Stomach (tissue), 9 donors: ENCODE measurements around the gene RILP. TPM values are rescaled to one million over a fixed set of nuclear protein-coding genes. Genes with fewer than 3 reads are reported as not detected.
A peak's percentile ranks its signal among the peaks of the same experiment; 100 is the strongest.
"Not testable (repeated sequence)": the region's sequence is repeated elsewhere in the genome, so short reads cannot be mapped to it uniquely, and the experiment has no call there.

Source experiments
- DNase-seq, 2 donors: peaks; one replicate each; pipeline versions ENCODE4 v3.0.0 to v3.0.0-alpha.2; 2013 to 2019
- H3K27ac ChIP-seq, 5 donors: fragments of 200-600 bp in 4 of 5; sonication (generic) in 4 of 5; one replicate each; pipeline ENCODE4 v1.5.1; 2013 to 2019; ENCODE audit warnings: mild to moderate bottlenecking in 1 of 5, moderate library complexity in 1 of 5
- H3K27me3 ChIP-seq, 3 donors: fragments of 200-600 bp; sonication (generic); one replicate each; pipeline ENCODE4 v1.5.1; 2017 to 2019; ENCODE audit warnings: mixed run types in 1 of 3
- H3K36me3 ChIP-seq, 4 donors: fragments of 200-600 bp; sonication (generic); 1 replicate in 3 of 4; 2 replicates in 1 of 4; pipeline ENCODE4 v1.5.1; 2016 to 2019
- H3K4me1 ChIP-seq, 4 donors: fragments of 200-600 bp; sonication (generic); one replicate each; pipeline ENCODE4 v1.5.1; 2016 to 2019
- H3K4me3 ChIP-seq, 4 donors: fragments of 200-600 bp; sonication (generic) in 3 of 4; one replicate each; pipeline ENCODE4 v1.5.1; 2016 to 2019; ENCODE audit warnings: mild to moderate bottlenecking in 1 of 4
- H3K9me3 ChIP-seq, 4 donors: fragments of 200-600 bp; sonication (generic); one replicate each; pipeline ENCODE4 v1.5.1; 2016 to 2019
- CTCF ChIP-seq, 7 experiments: fragments of 450-650 bp in 4 of 7; fragments of 200-600 bp in 3 of 7; sonication (generic) in 3 of 7; IDR thresholded peaks; one replicate each; pipeline ENCODE4 v1.5.1; 2016 to 2019; ENCODE audit warnings: antibody characterized with exemption in 7 of 7, control low read depth in 2 of 7, mild to moderate bottlenecking in 1 of 7
- EP300 ChIP-seq: sonication (generic); formaldehyde crosslinking; IDR thresholded peaks from one replicate; pipeline ENCODE4 v1.6.1; 2017; ENCODE audit warnings: antibody characterized with exemption
- POLR2A ChIP-seq, 4 donors: fragments of 450-650 bp; IDR thresholded peaks; one replicate each; pipeline ENCODE4 v1.6.1; 2016; ENCODE audit warnings: antibody characterized with exemption in 4 of 4, control low read depth in 2 of 4, mild to moderate bottlenecking in 1 of 4, moderate library complexity in 1 of 4
- POLR2AphosphoS5 ChIP-seq, 3 donors: sonication (generic); formaldehyde crosslinking; IDR thresholded peaks; one replicate each; pipeline ENCODE4 v1.6.1; 2016; ENCODE audit warnings: antibody characterized with exemption in 3 of 3
- WGBS, 5 donors: extraction: QIAGEN DNeasy Blood & Tissue Kit in 3 of 5; methylation state at CpG; one replicate each; pipeline versions ENCODE4 v1.1.5 to v1.1.7; 2013 to 2018; 5-methylcytosine and 5-hydroxymethylcytosine counted together
- intact Hi-C: fragments of 100-400 bp; cut with DNase I; formaldehyde crosslinking; loops from one replicate; pipeline ENCODE4 v1.15.1; 2023; ENCODE audit warnings: low total_unique reads
- polyA plus RNA-seq, 3 donors: library from polyadenylated mRNA; stranded (reverse); fragments of 200-250 nt; gene quantifications; one replicate each; pipeline ENCODE4 v1.2.3, GENCODE V29; 2013
- total RNA-seq, 5 donors: library from RNA; depleted of rRNA; stranded (reverse); fragments of >200 nt; gene quantifications; one replicate each; pipeline versions ENCODE4 v1.1.0 to v1.2.3, GENCODE V29; 2014 to 2016
- donor health status: healthy with polysubstance abuse.
- donor health status: Bipolar disorder and iron deficiency.
- donor health status: healthy.

The RILP gene
- total and polyA plus RNA-seq, 8 donors: 8.6 to 284 (median 25.8) TPM

DNA sequence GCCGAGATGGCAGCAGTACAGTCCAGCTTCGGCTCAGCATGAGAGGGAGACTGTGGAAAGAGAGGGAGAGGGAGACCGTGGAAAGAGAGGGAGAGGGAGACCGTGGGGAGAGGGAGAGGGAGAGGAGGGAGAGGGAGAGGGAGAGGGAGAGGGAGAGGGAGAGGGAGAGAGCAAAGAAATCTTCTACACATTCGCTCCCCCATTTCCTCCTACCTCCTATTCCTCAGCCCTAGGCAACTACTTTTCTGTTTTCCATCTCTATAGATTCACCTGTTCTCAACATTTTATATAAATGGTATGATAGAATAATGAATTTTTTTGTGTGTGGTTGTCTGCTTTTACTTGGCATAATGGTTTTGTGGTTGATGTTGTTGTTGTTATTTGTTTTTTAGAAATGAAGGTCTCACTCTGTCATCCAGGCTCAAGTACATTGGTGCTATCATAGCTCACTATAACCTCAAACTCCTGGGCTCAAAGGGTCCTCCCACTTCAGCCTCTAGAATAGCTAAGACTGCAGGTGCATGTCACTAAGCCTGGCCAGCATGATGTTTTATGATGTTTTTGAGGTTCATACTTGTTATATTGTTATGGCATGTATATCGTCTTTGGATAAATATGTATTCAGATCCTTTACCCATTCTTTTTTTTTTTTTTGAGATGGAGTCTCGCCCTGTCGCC lies 41.0 kb upstream of the RILP start:
- Histone ChIP-seq H3K9me3 (no peaks in the 10 kb centered on the region), H3K27me3 (no peaks in the 10 kb centered on the region), H3K4me3 (no peak overlapping the region), H3K4me1 (no peaks in the 10 kb centered on the region), H3K36me3 (no peaks in the 10 kb centered on the region), H3K27ac (no peak overlapping the region)
- 76 to 93% (median 92%) methylated on average over 4 to 7 of the region's 8 CpGs for WGBS, 5 donors
- TF ChIP-seq EP300: no peak
- TF ChIP-seq POLR2AphosphoS5 (IDR thresholded peaks at IDR 0.05): no peak
- no peak for TF ChIP-seq POLR2A (IDR thresholded peaks at IDR 0.05)
- TF ChIP-seq CTCF (IDR thresholded peaks at IDR 0.05): no peak
- DNase-seq: no peak
- intact Hi-C loops: no loop called here

GRCh38 chr17:1688405-1688804 lies 38.7 kb upstream of the RILP start:
- H3K27ac ChIP-seq, intact Hi-C loops, H3K27me3 ChIP-seq, H3K9me3 ChIP-seq, H3K4me3 ChIP-seq, DNase-seq, H3K36me3 ChIP-seq: not testable (repeated sequence)
- peaks cover 6 to 13% (median 9%) of the 10 kb centered on the region in 4 donors for H3K4me1 ChIP-seq
- WGBS, 5 donors: 71 to 83% (median 77%) methylated on average over 6 of the region's 6 CpGs

GRCh38 chr17:1686086-1686485 lies 36.4 kb upstream of the RILP start:
- Histone ChIP-seq H3K27ac (no peak overlapping the region), H3K36me3 (peaks cover 16 to 26% (median 23%) of the 10 kb centered on the region in 4 donors), H3K9me3 (no peaks in the 10 kb centered on the region), H3K27me3 (no peaks in the 10 kb centered on the region), H3K4me3 (no peak overlapping the region), H3K4me1 (peaks cover 17 to 32% (median 23%) of the 10 kb centered on the region in 4 donors)
- WGBS, 5 donors: 68 to 80% (median 71%) methylated on average over 7 of the region's 7 CpGs
- TF ChIP-seq POLR2A (IDR thresholded peaks at IDR 0.05) (no peak), EP300 (no peak), POLR2AphosphoS5 (IDR thresholded peaks at IDR 0.05) (no peak), CTCF (IDR thresholded peaks at IDR 0.05) (no peak)
- DNase-seq: no peak
- intact Hi-C loops: no loop called here

DNA sequence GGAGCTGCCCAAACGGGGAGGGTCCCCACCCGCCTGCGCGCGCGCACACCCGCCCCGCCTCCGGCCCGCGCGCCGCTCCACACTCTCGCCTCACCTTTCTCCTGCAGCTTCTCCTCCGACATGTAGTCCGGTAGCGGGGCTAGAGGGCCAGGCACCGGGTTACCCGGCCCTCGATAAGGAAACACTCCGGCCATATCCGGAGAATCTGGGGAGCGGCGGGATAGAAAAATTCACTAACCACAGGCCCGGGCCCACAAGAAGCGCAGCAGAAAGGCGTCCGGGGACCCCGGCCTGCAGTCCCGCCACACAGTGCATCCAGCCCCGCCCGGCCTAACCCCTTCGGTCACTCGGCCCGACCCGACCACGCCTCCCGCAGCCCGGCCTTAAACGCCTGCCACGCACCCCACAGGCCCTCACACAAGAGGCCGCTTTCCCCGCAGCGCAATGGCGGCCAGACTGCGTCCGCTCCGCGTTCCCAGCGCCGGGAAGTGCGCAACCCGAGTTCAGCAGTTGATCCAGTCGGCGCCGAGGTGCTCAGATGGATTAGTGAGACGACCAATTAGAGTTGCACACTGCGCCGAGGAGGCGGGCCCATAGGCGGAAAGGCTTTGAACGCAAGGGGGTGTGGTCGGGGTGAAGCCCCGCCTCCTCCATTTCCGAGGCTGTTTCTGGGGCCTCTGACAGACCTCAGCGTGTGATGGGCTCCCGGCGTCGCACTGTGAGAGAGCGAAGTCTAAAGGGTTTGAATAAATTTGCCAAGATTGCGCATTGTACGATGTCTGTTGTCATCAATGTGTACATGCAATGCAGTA lies 34.9 kb upstream of the RILP start, which contains the start of gene PRPF8:
Gene PRPF8, minus strand, starts transcription at position 490 of the 812 bp plus-strand sequence. Its CDS starts 296 bp downstream, at position 194.
- Histone ChIP-seq H3K4me3 (peak within 1 kb of the TSS; percentile 79 to 98 (median 85)), H3K36me3 (peaks cover 31 to 41% (median 38%) of the 10 kb centered on the region in 4 donors), H3K27ac (peak within 1 kb of the TSS; percentile 88 to 97 (median 96)), H3K9me3 (no peaks in the 10 kb centered on the region), H3K4me1 (peaks cover 17 to 32% (median 23%) of the 10 kb centered on the region in 4 donors), H3K27me3 (no peaks in the 10 kb centered on the region)
- intact Hi-C loops: no loop called here
- WGBS, 5 donors: 0 to 1% (median 0%) methylated on average over 58 to 72 of the region's 72 CpGs
- peak; percentile 99 for DNase-seq
- TF ChIP-seq POLR2AphosphoS5 (IDR thresholded peaks at IDR 0.05): peak; percentile 99
- peak in 2 of 4 donors; percentile 71 to 79 for TF ChIP-seq POLR2A (IDR thresholded peaks at IDR 0.05)
- TF ChIP-seq EP300: no peak
- TF ChIP-seq CTCF (IDR thresholded peaks at IDR 0.05): peak in 2 of 7 experiments; percentile 12 to 16
